ENCODE data around the gene ATN1. TPM values are rescaled to one million over a fixed set of nuclear protein-coding genes. Genes with fewer than 3 reads are reported as not detected.

The ATN1 gene
- total and polyA plus RNA-seq, 2 of the 4 experiments (the other 2 are of a cell fraction) = 3.4 to 58.7 TPM

- intact Hi-C loops (cut with micrococcal nuclease) = no loop called here
- no peak overlapping the region for H2BK20ac ChIP-seq (ENCODE audit: low read depth, low read length)
- H4K91ac ChIP-seq (ENCODE audit: insufficient read depth, low read depth, low read length) = no peak overlapping the region
- H3K36me3 ChIP-seq (ENCODE audit: control insufficient read depth, insufficient read depth, low read length) = peaks cover 13% of the 10 kb centered on the region
- no peak overlapping the region for H3K14ac ChIP-seq (replicated peaks; ENCODE audit: low read depth, low read length)
- peak overlapping the region; percentile 33; the same call in 1 of the 2 replicates for H2AK5ac ChIP-seq (ENCODE audit: low read depth, low read length)
- WGBS, 2 experiments (ENCODE audit: extremely low coverage in 2 of 2, insufficient read length in 1 of 2) = 93% methylated on average over 11 of the region's 15 CpGs; no CpG with 5 or more reads in 1 of the 2 experiments
- peaks cover 5% of the 10 kb centered on the region; the same call in 1 of the 2 replicates for H3K9me1 ChIP-seq (ENCODE audit: insufficient read depth, low read length)
- H2BK15ac ChIP-seq (ENCODE audit: low read depth, low read length) = no peak overlapping the region
- no peak overlapping the region for H4K5ac ChIP-seq (ENCODE audit: low read depth, low read length)
- POLR2A ChIA-PET (ENCODE audit: unreplicated experiment) = no interaction called here
- H3K79me1 ChIP-seq (ENCODE audit: low read depth in 1 of 2, low read length in 2 of 2) = peaks cover 27 to 34% of the 10 kb centered on the region in 2 experiments
- dilution Hi-C loops (cut with HindIII; ENCODE audit: low sequenced_read_pairs, unreplicated experiment) = no loop called here
- no peak overlapping the region for H3K4ac ChIP-seq (ENCODE audit: low read depth, low read length)
- BruUV-seq (replicated peaks) = no TSS peak
- H3K56ac ChIP-seq (ENCODE audit: extremely low read depth, insufficient read depth, low read length) = no peak overlapping the region
- peaks cover 23% of the 10 kb centered on the region for H3K4me1 ChIP-seq (ENCODE audit: control insufficient read depth, insufficient read depth, low read length)
- no peak overlapping the region for H2BK5ac ChIP-seq (ENCODE audit: low read depth, low read length, poor library complexity, severe bottlenecking)
- H4K20me1 ChIP-seq (ENCODE audit: insufficient read depth, low read length) = 0 out of 2 replicates have a peak, but pooled peaks cover 6% of the 10 kb centered on the region
- H3K18ac ChIP-seq (ENCODE audit: low read depth, low read length) = no peak overlapping the region
- H4K8ac ChIP-seq (ENCODE audit: low read depth in 2 of 2, low read length in 2 of 2) = no peak overlapping the region
- no peak overlapping the region for H2AK9ac ChIP-seq (replicated peaks; ENCODE audit: low read depth, low read length, poor library complexity)
- CTCF ChIA-PET = interaction anchor here (0.6 to 1.1 kb wide), 2 partner anchors 9 to 103 kb away, joined by 3 to 4 read pairs; no protein-coding TSS in a partner anchor
- in situ Hi-C loops (cut with MboI; ENCODE audit: low sequenced_read_pairs) = no loop called here
- no peak overlapping the region for H3K4me2 ChIP-seq (ENCODE audit: low read depth, low read length)
- no peak overlapping the region for H3K27ac ChIP-seq (ENCODE audit: insufficient read depth, low read length)
- no peaks in the 10 kb centered on the region for H3K9me3 ChIP-seq (ENCODE audit: control insufficient read depth, insufficient read depth, low read length)
- H2AFZ ChIP-seq (replicated peaks; ENCODE audit: low read length, poor library complexity) = no peak overlapping the region
- H3K9ac ChIP-seq (ENCODE audit: low read depth, low read length) = no peak overlapping the region
- H3K27me3 ChIP-seq (ENCODE audit: control insufficient read depth, insufficient read depth, low read length) = no peaks in the 10 kb centered on the region
- H3K23ac ChIP-seq (ENCODE audit: low read depth, low read length) = no peak overlapping the region
- H2BK120ac ChIP-seq (ENCODE audit: low read depth, low read length) = no peak overlapping the region
- no peak for ATAC-seq (ENCODE audit: low read depth)
- DNase-seq = no peak
- no peak overlapping the region for H3K4me3 ChIP-seq (ENCODE audit: insufficient read depth, low read depth, low read length)
- TF ChIP-seq CTCF (conservative IDR thresholded peaks at IDR 0.05; ENCODE audit: low read depth, low read length) (no peak), NFE2L2 (IDR thresholded peaks at IDR 0.05; ENCODE audit: low read depth, low read length) (no peak), CEBPB (IDR thresholded peaks at IDR 0.05; ENCODE audit: low read depth, low read length) (no peak), BHLHE40 (IDR thresholded peaks at IDR 0.05; ENCODE audit: low read depth, low read length) (no peak), MXI1 (IDR thresholded peaks at IDR 0.05; ENCODE audit: borderline replicate concordance, low read depth, low read length) (no peak), RCOR1 (IDR thresholded peaks at IDR 0.05; ENCODE audit: insufficient replicate concordance, low read length) (no peak), MAZ (IDR thresholded peaks at IDR 0.05; ENCODE audit: borderline replicate concordance, low read depth, low read length) (no peak), MAFK (IDR thresholded peaks at IDR 0.05; ENCODE audit: low read depth, low read length) (no peak), ELK1 (IDR thresholded peaks at IDR 0.05; ENCODE audit: borderline replicate concordance, low read depth, low read length) (no peak), CHD1 (IDR thresholded peaks at IDR 0.05; ENCODE audit: low read depth, low read length) (no peak), POLR2A (IDR thresholded peaks at IDR 0.05; ENCODE audit: low read depth, low read length) (no peak), FOS (IDR thresholded peaks at IDR 0.05; ENCODE audit: low read depth, low read length) (no peak), RFX5 (IDR thresholded peaks at IDR 0.05; ENCODE audit: low read depth, low read length) (no peak), SMC3 (IDR thresholded peaks at IDR 0.05; ENCODE audit: low read depth, low read length) (no peak), USF2 (IDR thresholded peaks at IDR 0.05; ENCODE audit: low read depth, low read length) (no peak)
Measured at GRCh38 chr12:6912164-6912935, 15.4 kb upstream of the ATN1 start.

Data from IMR-90 (cell line).